ENCODE data around the gene PTAR1.

DNA sequence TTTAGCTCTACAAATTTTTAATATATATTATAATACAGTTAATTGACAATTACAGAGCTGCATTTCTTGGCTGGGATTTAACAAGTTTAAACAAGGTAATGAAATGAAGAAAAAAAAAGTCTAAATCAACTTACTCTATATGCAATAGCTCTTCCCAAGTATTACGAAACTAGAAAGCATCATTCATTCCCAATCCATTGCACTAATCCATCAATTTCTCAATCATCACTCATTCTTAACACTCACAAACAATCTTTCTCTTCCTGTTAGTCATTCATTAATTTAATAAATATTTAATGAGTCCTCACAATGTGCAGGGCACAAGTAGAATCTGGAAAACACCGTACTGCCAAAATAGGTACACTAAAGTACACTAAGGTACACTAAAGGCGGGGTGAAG is 44.7 kb downstream of the PTAR1 start:
- TF ChIP-seq ZZZ3 (IDR thresholded peaks at IDR 0.05; ENCODE audit: control insufficient read depth, insufficient read length, low read depth): no peak
- TF ChIP-seq EZH2 (IDR thresholded peaks at IDR 0.05; ENCODE audit: borderline replicate concordance, control insufficient read depth, low read depth, low read length): no peak
- TF ChIP-seq POLR2A (IDR thresholded peaks at IDR 0.05; ENCODE audit: low read depth, low read length): no peak
- TF ChIP-seq, protein P1, sequence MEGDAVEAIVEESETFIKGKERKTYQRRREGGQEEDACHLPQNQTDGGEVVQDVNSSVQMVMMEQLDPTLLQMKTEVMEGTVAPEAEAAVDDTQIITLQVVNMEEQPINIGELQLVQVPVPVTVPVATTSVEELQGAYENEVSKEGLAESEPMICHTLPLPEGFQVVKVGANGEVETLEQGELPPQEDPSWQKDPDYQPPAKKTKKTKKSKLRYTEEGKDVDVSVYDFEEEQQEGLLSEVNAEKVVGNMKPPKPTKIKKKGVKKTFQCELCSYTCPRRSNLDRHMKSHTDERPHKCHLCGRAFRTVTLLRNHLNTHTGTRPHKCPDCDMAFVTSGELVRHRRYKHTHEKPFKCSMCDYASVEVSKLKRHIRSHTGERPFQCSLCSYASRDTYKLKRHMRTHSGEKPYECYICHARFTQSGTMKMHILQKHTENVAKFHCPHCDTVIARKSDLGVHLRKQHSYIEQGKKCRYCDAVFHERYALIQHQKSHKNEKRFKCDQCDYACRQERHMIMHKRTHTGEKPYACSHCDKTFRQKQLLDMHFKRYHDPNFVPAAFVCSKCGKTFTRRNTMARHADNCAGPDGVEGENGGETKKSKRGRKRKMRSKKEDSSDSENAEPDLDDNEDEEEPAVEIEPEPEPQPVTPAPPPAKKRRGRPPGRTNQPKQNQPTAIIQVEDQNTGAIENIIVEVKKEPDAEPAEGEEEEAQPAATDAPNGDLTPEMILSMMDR (IDR thresholded peaks at IDR 0.05 in 2 of 3, conservative IDR thresholded peaks at IDR 0.05 in 1 of 3; ENCODE audit: control insufficient read depth in 2 of 3, extremely low read depth in 1 of 3, insufficient read depth in 1 of 3, low read depth in 3 of 3, low read length in 3 of 3): no peak
- TF ChIP-seq, protein P2, sequence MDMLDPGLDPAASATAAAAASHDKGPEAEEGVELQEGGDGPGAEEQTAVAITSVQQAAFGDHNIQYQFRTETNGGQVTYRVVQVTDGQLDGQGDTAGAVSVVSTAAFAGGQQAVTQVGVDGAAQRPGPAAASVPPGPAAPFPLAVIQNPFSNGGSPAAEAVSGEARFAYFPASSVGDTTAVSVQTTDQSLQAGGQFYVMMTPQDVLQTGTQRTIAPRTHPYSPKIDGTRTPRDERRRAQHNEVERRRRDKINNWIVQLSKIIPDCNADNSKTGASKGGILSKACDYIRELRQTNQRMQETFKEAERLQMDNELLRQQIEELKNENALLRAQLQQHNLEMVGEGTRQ (IDR thresholded peaks at IDR 0.05; ENCODE audit: borderline replicate concordance, low read depth, low read length): no peak
- no peak for TF ChIP-seq SMC3 (IDR thresholded peaks at IDR 0.05; ENCODE audit: borderline replicate concordance, low read length)
- TF ChIP-seq CEBPB (IDR thresholded peaks at IDR 0.05; ENCODE audit: borderline replicate concordance in 1 of 2, low read depth in 2 of 2, low read length in 2 of 2): no peak
- no peak for TF ChIP-seq CHD4 (IDR thresholded peaks at IDR 0.05)
- TF ChIP-seq NRF1 (conservative IDR thresholded peaks at IDR 0.05; ENCODE audit: low read depth, low read length): no peak
- no peak for TF ChIP-seq CBFB (IDR thresholded peaks at IDR 0.05; ENCODE audit: low read depth)
- no peak for TF ChIP-seq ASH2L (IDR thresholded peaks at IDR 0.05; ENCODE audit: borderline replicate concordance, low read depth)
